Neural cell (in vitro differentiated cells): Measurements from ENCODE around the gene METRN. TPM values are rescaled to one million over a fixed set of nuclear protein-coding genes. Genes with fewer than 3 reads are reported as not detected.

ENCODE experiments used
- H2AFZ ChIP-seq: fragments of 200-600, 300-800 bp; sonication (generic), shearing (Covaris generic); 2 replicates; pipeline ENCODE4 v1.6.0; 2014; ENCODE audit warnings: low read depth, mild to moderate bottlenecking, antibody characterized with exemption, low read length, moderate library complexity
- H3F3A ChIP-seq: fragments of 200-600 bp; shearing (Covaris generic); 2 replicates; pipeline ENCODE4 v1.6.1; 2016; ENCODE audit warnings: mild to moderate bottlenecking, moderate library complexity, mixed read lengths, antibody characterized with exemption, low read length; ENCODE audit not compliant: insufficient read depth, poor library complexity, severe bottlenecking
- H3K27ac ChIP-seq: fragments of 200-600, 300-800 bp; sonication (generic), shearing (Covaris generic); 2 replicates; pipeline ENCODE4 v1.5.1; 2014; ENCODE audit warnings: mild to moderate bottlenecking, low read length, moderate library complexity
- H3K27me3 ChIP-seq: fragments of 300-800, 200-600 bp; sonication (generic), shearing (Covaris generic); 2 replicates; pipeline ENCODE4 v1.6.0; 2014; ENCODE audit warnings: mild to moderate bottlenecking, low read depth, low read length, moderate library complexity; ENCODE audit not compliant: insufficient read depth
- H3K36me3 ChIP-seq: fragments of 300-800, 200-600 bp; sonication (generic), shearing (Covaris generic); 2 replicates; pipeline ENCODE4 v1.5.1; 2014; ENCODE audit warnings: mild to moderate bottlenecking, antibody characterized with exemption, low read length, moderate library complexity; ENCODE audit not compliant: insufficient read depth
- H3K4me2 ChIP-seq: fragments of 300-800, 200-600 bp; sonication (generic), shearing (Covaris generic); 2 replicates; pipeline ENCODE4 v1.6.0; 2014; ENCODE audit warnings: mild to moderate bottlenecking, low read length
- H3K4me3 ChIP-seq: fragments of 300-800, 200-600 bp; sonication (generic), shearing (Covaris generic); 2 replicates; pipeline ENCODE4 v1.5.1; 2014; ENCODE audit warnings: mild to moderate bottlenecking, low read length, moderate library complexity
- H3K79me2 ChIP-seq: fragments of 200-600 bp; shearing (Covaris generic); replicated peaks from 2 replicates; pipeline ENCODE4 v1.6.0; 2014; ENCODE audit warnings: mild to moderate bottlenecking, low read length, moderate library complexity; ENCODE audit not compliant: insufficient read depth
- H3K9ac ChIP-seq: fragments of 300-800, 200-600 bp; sonication (generic), shearing (Covaris generic); 2 replicates; pipeline ENCODE4 v1.6.1; 2016; ENCODE audit warnings: mild to moderate bottlenecking, low read length, mixed read lengths
- H3K9me2 ChIP-seq: fragments of 200-600 bp; shearing (Covaris generic); 2 replicates; pipeline ENCODE4 v1.6.1; 2016; ENCODE audit warnings: mild to moderate bottlenecking, low read length, mixed read lengths; ENCODE audit not compliant: insufficient read depth
- H3K9me3 ChIP-seq: fragments of 200-600, 300-800 bp; sonication (generic), shearing (Covaris generic); 2 replicates; pipeline ENCODE4 v1.6.1; 2016; ENCODE audit warnings: mild to moderate bottlenecking, mixed run types, low read length, moderate library complexity, mixed read lengths
- H4K20me1 ChIP-seq: fragments of 200-600 bp; shearing (Covaris generic); 2 replicates; pipeline ENCODE4 v1.6.1; 2016; ENCODE audit warnings: mild to moderate bottlenecking, mixed run types; ENCODE audit not compliant: insufficient read depth
- CTCF ChIP-seq: fragments of 450-650 bp; IDR thresholded peaks from 2 replicates; pipeline ENCODE4 v1.5.1; 2014; ENCODE audit warnings: antibody characterized with exemption, mild to moderate bottlenecking, moderate library complexity; ENCODE audit not compliant: poor library complexity, severe bottlenecking
- EP300 ChIP-seq: fragments of 450-650 bp; conservative IDR thresholded peaks from 2 replicates; pipeline ENCODE4 v1.6.1; 2014; ENCODE audit warnings: antibody characterized with exemption, mild to moderate bottlenecking, moderate library complexity; ENCODE audit not compliant: poor library complexity, severe bottlenecking
- EZH2 ChIP-seq: fragments of 200-600, 300-800 bp; shearing (Covaris generic), sonication (generic); IDR thresholded peaks from 2 replicates; pipeline ENCODE4 v1.6.1; 2014; ENCODE audit warnings: antibody characterized with exemption, low read length, borderline replicate concordance, mild to moderate bottlenecking; ENCODE audit not compliant: insufficient read depth, poor library complexity, severe bottlenecking
- MXI1 ChIP-seq: fragments of 450-650 bp; conservative IDR thresholded peaks from 2 replicates; pipeline ENCODE4 v1.6.1; 2014; ENCODE audit warnings: antibody characterized with exemption, mild to moderate bottlenecking; ENCODE audit not compliant: poor library complexity, severe bottlenecking
- POLR2AphosphoS5 ChIP-seq: IDR thresholded peaks from 2 replicates; pipeline ENCODE4 v1.6.1; 2012
- RAD21 ChIP-seq: fragments of 450-650 bp; conservative IDR thresholded peaks from 2 replicates; pipeline ENCODE4 v1.6.1; 2014; ENCODE audit warnings: antibody characterized with exemption, mild to moderate bottlenecking, moderate library complexity
- REST ChIP-seq: IDR thresholded peaks from 2 replicates; pipeline ENCODE4 v1.6.1; 2012; ENCODE audit warnings: borderline replicate concordance
- SMC3 ChIP-seq: fragments of 450-650 bp; conservative IDR thresholded peaks from 2 replicates; pipeline ENCODE4 v1.6.1; 2014; ENCODE audit warnings: antibody characterized with exemption, mild to moderate bottlenecking, moderate library complexity; ENCODE audit not compliant: poor library complexity
- TAF1 ChIP-seq: IDR thresholded peaks from 2 replicates; pipeline ENCODE4 v1.6.1; 2012; ENCODE audit warnings: low read depth
- polyA plus RNA-seq: library from polyadenylated mRNA; depleted of rRNA; stranded (reverse); fragments of >200 nt; gene quantifications from 2 replicates; pipeline ENCODE4 v1.2.3, GENCODE V29; 2014

Gene METRN
- polyA plus RNA-seq, 1 donor from 2014 or later = 37.6 TPM

- H3K4me3 ChIP-seq = peak overlapping the region; percentile 33
- no peak overlapping the region for H3K27ac ChIP-seq
- no peak overlapping the region for H3K4me2 ChIP-seq
- peaks cover 34% of the 10 kb centered on the region for H3K27me3 ChIP-seq
- H3K79me2 ChIP-seq = peaks cover 5% of the 10 kb centered on the region
- H3K9me3 ChIP-seq = no peaks in the 10 kb centered on the region
- no peaks in the 10 kb centered on the region for H3K36me3 ChIP-seq
- TF ChIP-seq MXI1 (no peak), RAD21 (no peak), POLR2AphosphoS5 (no peak), REST (no peak), SMC3 (no peak), EZH2 (no peak), TAF1 (no peak), EP300 (no peak), CTCF (no peak)
- no peaks in the 10 kb centered on the region for H3F3A ChIP-seq
- peaks cover 16% of the 10 kb centered on the region for H4K20me1 ChIP-seq
- H3K9ac ChIP-seq = no peak overlapping the region
- no peak overlapping the region for H2AFZ ChIP-seq
- no peaks in the 10 kb centered on the region for H3K9me2 ChIP-seq
Observed at GRCh38 chr16:695355-696089, 19.4 kb upstream of the METRN start.

- H4K20me1 ChIP-seq = peaks cover 52% of the 10 kb centered on the region
- TF ChIP-seq MXI1 (no peak), POLR2AphosphoS5 (no peak), TAF1 (no peak), EP300 (no peak), SMC3 (no peak), RAD21 (no peak), REST (no peak), EZH2 (no peak), CTCF (no peak)
- no peaks in the 10 kb centered on the region for H3K36me3 ChIP-seq
- no peak overlapping the region for H3K4me2 ChIP-seq
- no peak overlapping the region for H2AFZ ChIP-seq
- no peak overlapping the region for H3K9ac ChIP-seq
- peaks cover 48% of the 10 kb centered on the region for H3K27me3 ChIP-seq
- no peaks in the 10 kb centered on the region for H3K9me2 ChIP-seq
- no peaks in the 10 kb centered on the region for H3K9me3 ChIP-seq
- no peaks in the 10 kb centered on the region for H3F3A ChIP-seq
- peaks cover 32% of the 10 kb centered on the region for H3K79me2 ChIP-seq
- H3K27ac ChIP-seq = no peak overlapping the region
- H3K4me3 ChIP-seq = no peak overlapping the region
Observed at GRCh38 chr16:698911-699671, 15.8 kb upstream of the METRN start.
